Naive thymus-derived CD4-positive, alpha-beta T cell (primary cell): ENCODE data around the gene RRP9. TPM values are rescaled to one million over a fixed set of nuclear protein-coding genes. Genes with fewer than 3 reads are reported as not detected.
A peak's percentile ranks its signal among the peaks of the same experiment; 100 is the strongest.

Source experiments
- ATAC-seq: fragments of 150-1000 bp; cut with Tn5 transposase; 2 replicates; pipeline ENCODE4 v1.10.0; 2021; ENCODE audit warnings: mild to moderate bottlenecking, moderate library complexity
- CTCF ChIA-PET: fragments of 350-600 bp; sonication (Branson Sonifier 250); formaldehyde crosslinking; loops from one replicate; lab custom pipeline; 2021; ENCODE audit warnings: antibody characterized with exemption; lab: Charles Lee
- POLR2A ChIA-PET: fragments of 350-600 bp; sonication (Branson Sonifier 250); formaldehyde crosslinking; loops from one replicate; lab custom pipeline; 2021; ENCODE audit warnings: antibody characterized with exemption, inconsistent platforms; lab: Charles Lee
- DNase-seq, 9 donors: peaks; one replicate each; pipeline versions ENCODE4 v3.0.0 to v3.0.0-alpha.2; 2020 to 2022; ENCODE audit warnings: mixed read lengths in 1 of 9
- H3K27ac ChIP-seq: one replicate; pipeline ENCODE4 v1.7.0; 2013; ENCODE audit warnings: mild to moderate bottlenecking, low read depth, low read length, moderate library complexity
- H3K27me3 ChIP-seq, 2 donors: one replicate each; pipeline ENCODE4 v1.7.0; 2013; ENCODE audit warnings: low read length in 2 of 2, mild to moderate bottlenecking in 2 of 2, moderate library complexity in 2 of 2; ENCODE audit not compliant: control insufficient read depth in 2 of 2, insufficient read depth in 2 of 2
- H3K36me3 ChIP-seq, 3 experiments: 1 replicate in 2 of 3; 2 replicates in 1 of 3; pipeline ENCODE4 v1.7.0; 2013; ENCODE audit warnings: low read length in 3 of 3, mild to moderate bottlenecking in 3 of 3, moderate library complexity in 1 of 3; ENCODE audit not compliant: insufficient read depth in 3 of 3, control insufficient read depth in 2 of 3
- H3K4me1 ChIP-seq, 2 donors: one replicate each; pipeline ENCODE4 v1.7.0; 2013; ENCODE audit warnings: low read length in 2 of 2, mild to moderate bottlenecking in 2 of 2, moderate library complexity in 1 of 2; ENCODE audit not compliant: control insufficient read depth in 2 of 2, insufficient read depth in 2 of 2
- H3K4me3 ChIP-seq: 2 replicates; pipeline ENCODE4 v1.7.0; 2013; ENCODE audit warnings: mild to moderate bottlenecking, low read length
- H3K9me3 ChIP-seq, 3 experiments: 1 replicate in 2 of 3; 2 replicates in 1 of 3; pipeline ENCODE4 v1.7.0; 2013; ENCODE audit warnings: low read length in 3 of 3; ENCODE audit not compliant: control insufficient read depth in 2 of 3
- H3K27ac Mint-ChIP-seq, 9 donors: one replicate each; pipeline ENCODE4 v1.8.0; 2020 to 2022; ENCODE audit warnings: mixed read lengths in 9 of 9, mild to moderate bottlenecking in 8 of 9, moderate library complexity in 5 of 9, inconsistent platforms in 2 of 9
- H3K27me3 Mint-ChIP-seq, 5 donors: one replicate each; pipeline ENCODE4 v1.8.0; 2021 to 2022; ENCODE audit warnings: mixed read lengths in 5 of 5, mild to moderate bottlenecking in 1 of 5
- H3K36me3 Mint-ChIP-seq, 5 donors: one replicate each; pipeline ENCODE4 v1.8.0; 2020 to 2022; ENCODE audit warnings: mixed read lengths in 5 of 5, mild to moderate bottlenecking in 3 of 5, inconsistent platforms in 1 of 5
- H3K4me1 Mint-ChIP-seq, 7 donors: one replicate each; pipeline ENCODE4 v1.8.0; 2020 to 2022; ENCODE audit warnings: mixed read lengths in 7 of 7, mild to moderate bottlenecking in 3 of 7, inconsistent platforms in 1 of 7
- H3K4me3 Mint-ChIP-seq, 10 donors: one replicate each; pipeline ENCODE4 v1.8.0; 2020 to 2022; ENCODE audit warnings: mild to moderate bottlenecking in 10 of 10, mixed read lengths in 10 of 10, moderate library complexity in 6 of 10, inconsistent platforms in 2 of 10
- H3K9me3 Mint-ChIP-seq, 11 donors: one replicate each; pipeline ENCODE4 v1.8.0; 2020 to 2022; ENCODE audit warnings: mixed read lengths in 11 of 11, mild to moderate bottlenecking in 4 of 11, inconsistent platforms in 1 of 11, moderate library complexity in 1 of 11
- intact Hi-C, 2 donors: fragments of 100-400 bp; cut with micrococcal nuclease; formaldehyde crosslinking; loops; one replicate each; pipeline ENCODE4 v1.15.1; 2023
- polyA plus RNA-seq, 2 donors: library from polyadenylated mRNA; unstranded; fragments of 300-500 nt; fragmentation: Illumina TruSeq; gene quantifications; one replicate each; pipeline ENCODE4 v1.2.3, GENCODE V29; 2021
- total RNA-seq, 6 experiments: library from RNA in 5 of 6; stranded (reverse) in 5 of 6; gene quantifications; 1 replicate in 5 of 6; 2 replicates in 1 of 6; pipeline ENCODE4 v1.2.3 and lab custom pipeline; 2021 to 2026

The RRP9 gene
- total and polyA plus RNA-seq, 7 experiments from 2014 or later: 10.2 to 34.2 (median 18.6) TPM

DNA sequence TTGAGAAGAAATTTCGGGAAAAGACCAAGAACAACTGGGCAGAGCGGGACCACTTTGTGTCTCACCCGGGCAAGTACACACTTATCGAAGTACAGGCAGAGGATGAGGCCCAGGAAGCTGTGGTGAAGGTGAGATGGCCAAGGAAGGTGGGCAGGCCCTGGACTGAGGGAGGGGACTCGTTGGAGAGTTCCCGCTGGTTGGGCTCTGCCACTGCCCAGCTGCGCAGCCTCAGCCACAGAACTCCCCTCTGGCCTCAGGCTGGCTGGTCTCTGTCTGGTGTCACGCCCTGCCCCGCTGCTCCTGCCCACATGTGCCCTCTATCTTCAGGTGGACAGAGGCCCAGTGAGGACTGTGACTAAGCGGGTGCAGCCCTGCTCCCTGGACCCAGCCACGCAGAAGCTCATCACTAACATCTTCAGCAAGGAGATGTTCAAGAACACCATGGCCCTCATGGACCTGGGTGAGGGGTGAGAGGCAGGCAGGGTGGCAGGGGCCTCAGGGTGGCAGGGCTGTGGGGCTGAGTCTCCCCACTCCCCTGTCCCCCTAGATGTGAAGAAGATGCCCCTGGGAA is 2.8 kb upstream of the RRP9 start:
- ChIA-PET CTCF (no interaction called here), POLR2A (interaction anchor here (1.4 to 1.5 kb wide), 2 partner anchors 29 to 113 kb away, joined by 3 to 9 read pairs; partner anchors contain the start of gene ABHD14B)
- no peaks in the 10 kb centered on the region for H3K27me3 ChIP-seq
- ATAC-seq: no peak
- Mint-ChIP-seq H3K27ac (peak overlapping the region in 2 of 9 donors; percentile 42 to 45), H3K9me3 (no peaks in the 10 kb centered on the region), H3K4me1 (peaks cover 17 to 34% (median 25%) of the 10 kb centered on the region in 7 donors), H3K36me3 (peaks cover 0 to 6% (median 3%) of the 10 kb centered on the region in 5 donors), H3K27me3 (no peaks in the 10 kb centered on the region), H3K4me3 (peak overlapping the region in 1 of 10 donors; percentile 58)
- peak in 1 of 9 donors; percentile 9 for DNase-seq
- H3K4me1 ChIP-seq: peaks cover 19 to 23% of the 10 kb centered on the region in 2 donors
- intact Hi-C loops: loop anchor here (5.0 kb wide), 2 partner anchors 178 to 272 kb away; partner anchors contain the start of gene TEX264 (in 1 of the 2)
- no peak overlapping the region for H3K4me3 ChIP-seq
- H3K9me3 ChIP-seq: no peaks in the 10 kb centered on the region
- H3K27ac ChIP-seq: no peak overlapping the region
- H3K36me3 ChIP-seq: no peaks in the 10 kb centered on the region

DNA sequence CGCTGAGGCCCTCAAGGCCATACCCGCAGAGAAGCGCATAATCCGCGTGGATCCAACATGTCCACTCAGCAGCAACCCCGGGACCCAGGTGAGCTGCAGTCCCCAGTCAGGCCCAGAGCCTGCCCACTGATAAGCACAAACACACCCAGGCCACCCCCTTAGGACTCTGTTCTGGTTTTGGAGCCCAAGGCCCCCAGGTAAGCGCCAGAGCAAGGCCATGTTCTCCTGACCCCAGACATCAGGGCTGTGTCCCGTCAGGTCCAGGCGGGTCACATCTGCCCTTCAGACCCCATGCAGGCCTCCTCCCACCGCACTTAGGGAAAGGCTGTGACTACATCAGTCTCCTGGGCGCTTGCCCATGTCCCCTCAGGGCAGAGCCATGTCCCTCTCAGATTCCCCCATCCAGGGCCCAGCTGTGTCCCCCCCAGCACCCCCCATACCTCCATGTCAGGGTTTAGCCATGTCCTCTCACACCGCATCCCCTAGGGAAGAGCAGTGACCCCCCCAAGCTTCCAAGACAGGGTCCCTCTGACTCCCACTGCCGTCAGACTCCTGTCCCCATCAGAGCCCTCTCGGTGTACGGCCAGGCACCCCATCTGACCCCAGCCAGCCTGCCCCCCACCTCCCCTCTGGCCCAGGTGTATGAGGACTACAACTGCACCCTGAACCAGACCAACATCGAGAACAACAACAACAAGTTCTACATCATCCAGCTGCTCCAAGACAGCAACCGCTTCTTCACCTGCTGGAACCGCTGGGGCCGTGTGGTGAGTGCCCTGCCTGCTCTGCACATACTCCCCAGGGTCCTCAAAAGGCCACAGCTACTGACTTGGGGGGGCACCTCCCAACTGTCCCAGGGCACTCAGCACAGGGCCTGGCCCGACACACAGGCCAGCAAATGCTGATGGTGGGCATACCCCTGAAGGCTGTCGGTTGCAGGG is 2.0 kb upstream of the RRP9 start:
- Mint-ChIP-seq H3K27me3 (no peaks in the 10 kb centered on the region), H3K4me3 (peak overlapping the region in 4 of 10 donors; percentile 35 to 87 (median 57)), H3K9me3 (no peaks in the 10 kb centered on the region), H3K36me3 (peaks cover 0 to 9% (median 3%) of the 10 kb centered on the region in 5 donors), H3K27ac (peak overlapping the region in 4 of 9 donors; percentile 33 to 92 (median 90)), H3K4me1 (peaks cover 22 to 39% (median 31%) of the 10 kb centered on the region in 7 donors)
- intact Hi-C loops: loop anchor here (2.0 to 5.0 kb wide), 5 partner anchors 179 to 1327 kb away; partner anchors contain the start of genes TEX264 (in 2 of the 2), MAPKAPK3 (in 1 of the 2), NISCH (in 1 of the 2) and TNNC1 (in 1 of the 2)
- Histone ChIP-seq H3K27ac (no peak overlapping the region), H3K4me3 (no peak overlapping the region), H3K27me3 (no peaks in the 10 kb centered on the region), H3K36me3 (peaks cover 0 to 2% (median 0%) of the 10 kb centered on the region in 3 experiments), H3K4me1 (peaks cover 19 to 23% of the 10 kb centered on the region in 2 donors), H3K9me3 (no peaks in the 10 kb centered on the region)
- ChIA-PET CTCF (interaction anchor here (1.5 to 3.6 kb wide), 4 partner anchors 30 to 201 kb away, joined by 4 to 28 read pairs (median 12); partner anchors contain the start of genes ABHD14A and ABHD14B), POLR2A (interaction anchor here (1.0 to 3.1 kb wide), 8 partner anchors 10 to 114 kb away, joined by 3 to 34 read pairs (median 7); partner anchors contain the start of genes ABHD14A, ABHD14B and RPL29)
- DNase-seq: peak in 1 of 9 donors; percentile 8
- ATAC-seq: no peak

DNA sequence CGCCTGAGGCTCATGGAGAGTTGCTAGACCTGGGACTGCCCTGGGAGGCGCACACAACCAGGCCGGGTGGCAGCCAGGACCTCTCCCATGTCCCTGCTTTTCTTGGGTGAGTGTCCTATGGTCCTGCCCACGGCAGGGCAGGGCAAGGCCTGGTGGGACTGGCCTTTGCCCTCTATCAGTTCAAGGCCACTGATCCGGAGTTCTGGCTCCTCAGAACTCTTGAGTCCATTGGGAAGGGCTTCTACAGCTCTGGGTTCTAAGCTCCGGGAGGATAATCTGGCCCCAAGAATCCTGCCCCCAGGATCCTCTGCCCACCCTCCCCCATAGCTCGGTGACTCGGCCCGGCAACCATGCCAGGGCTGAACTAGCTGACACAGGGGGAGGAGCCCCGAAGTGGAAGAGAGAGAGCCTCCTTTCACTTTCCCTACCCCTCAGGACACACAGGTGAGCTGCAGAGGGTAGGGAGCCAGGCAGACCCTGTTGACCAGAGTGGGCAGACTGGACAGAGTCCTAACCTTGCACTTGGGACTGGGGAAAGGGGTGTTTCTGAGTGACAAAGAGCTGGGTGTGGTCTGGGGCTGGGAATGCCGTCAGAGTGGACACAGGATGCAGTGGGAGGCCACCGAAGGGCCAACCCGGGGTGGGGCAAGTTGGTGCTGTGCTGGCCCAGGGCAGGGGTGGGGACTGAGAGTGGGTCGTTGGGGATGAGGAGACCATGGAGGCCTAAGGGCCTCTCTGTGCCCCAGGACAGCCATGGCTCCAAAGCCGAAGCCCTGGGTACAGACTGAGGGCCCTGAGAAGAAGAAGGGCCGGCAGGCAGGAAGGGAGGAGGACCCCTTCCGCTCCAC is 1.1 kb upstream of the RRP9 start:
- Histone ChIP-seq H3K36me3 (peaks cover 0 to 11% (median 0%) of the 10 kb centered on the region in 3 experiments), H3K27me3 (no peaks in the 10 kb centered on the region), H3K27ac (peak overlapping the region; percentile 80), H3K9me3 (no peaks in the 10 kb centered on the region), H3K4me1 (peaks cover 19 to 23% of the 10 kb centered on the region in 2 donors), H3K4me3 (peak overlapping the region; percentile 78)
- H3K36me3 Mint-ChIP-seq: peaks cover 0 to 10% (median 0%) of the 10 kb centered on the region in 5 donors
- no peaks in the 10 kb centered on the region for H3K9me3 Mint-ChIP-seq
- ATAC-seq (no peak), DNase-seq (peak in 7 of 9 donors; percentile 35 to 57 (median 47))
- no peaks in the 10 kb centered on the region for H3K27me3 Mint-ChIP-seq
- intact Hi-C loops: loop anchor here (1.0 to 5.0 kb wide), 17 partner anchors 13 to 1326 kb away; partner anchors contain the start of genes ABHD14B (in 2 of the 2), ALAS1 (in 2 of the 2), DCAF1 (in 2 of the 2) and RPL29 (in 2 of the 2)
- ChIA-PET CTCF (interaction anchor here (0.6 to 3.6 kb wide), 12 partner anchors 31 to 204 kb away, joined by 3 to 28 read pairs (median 4); partner anchors contain the start of genes ABHD14A, ABHD14B and RPL29), POLR2A (interaction anchor here (0.9 to 3.1 kb wide), 12 partner anchors 11 to 277 kb away, joined by 3 to 34 read pairs (median 4); partner anchors contain the start of genes ABHD14A, ABHD14B, PCBP4 and RPL29)
- peaks cover 22 to 40% (median 31%) of the 10 kb centered on the region in 7 donors for H3K4me1 Mint-ChIP-seq
- H3K27ac Mint-ChIP-seq: peak overlapping the region; percentile 78 to 92 (median 89)
- H3K4me3 Mint-ChIP-seq: peak overlapping the region; percentile 72 to 94 (median 90)

DNA sequence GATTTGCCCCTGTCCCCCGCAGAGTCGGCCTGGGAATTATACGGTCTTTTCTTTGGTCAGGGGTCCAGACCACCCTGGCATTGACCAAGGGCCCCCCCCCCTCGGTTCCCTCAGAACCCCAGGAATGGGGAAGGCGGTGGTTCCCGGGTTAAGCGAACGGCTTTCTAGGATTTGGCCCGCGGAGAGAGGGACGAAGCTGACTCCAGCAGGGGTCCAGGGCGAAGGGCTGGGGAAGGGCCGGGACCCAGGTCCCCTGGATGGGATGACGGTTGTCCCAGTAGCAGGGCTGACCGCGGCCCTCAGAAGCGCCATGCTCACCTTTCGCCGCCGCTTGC is 274 bp downstream of the RRP9 start:
- H3K27ac ChIP-seq: peak overlapping the region; percentile 73
- H3K4me3 ChIP-seq: peak overlapping the region; percentile 72
- no peaks in the 10 kb centered on the region for H3K27me3 Mint-ChIP-seq
- H3K27ac Mint-ChIP-seq: peak overlapping the region; percentile 49 to 90 (median 80)
- H3K9me3 ChIP-seq: no peaks in the 10 kb centered on the region
- intact Hi-C loops: loop anchor here (5.0 kb wide), 2 partner anchors 181 to 269 kb away; partner anchors contain the start of gene TEX264 (in 1 of the 2)
- ChIA-PET CTCF (interaction anchor here (0.6 to 3.6 kb wide), 14 partner anchors 33 to 419 kb away, joined by 3 to 28 read pairs (median 4); partner anchors contain the start of genes ABHD14A, ABHD14B and RPL29), POLR2A (interaction anchor here (0.6 to 3.1 kb wide), 8 partner anchors 26 to 799 kb away, joined by 3 to 34 read pairs (median 6); partner anchors contain the start of genes ABHD14A, ABHD14B, PCBP4 and RPL29)
- no peak for ATAC-seq
- DNase-seq: no peak
- H3K27me3 ChIP-seq: no peaks in the 10 kb centered on the region
- peaks cover 0 to 13% (median 3%) of the 10 kb centered on the region in 5 donors for H3K36me3 Mint-ChIP-seq
- peaks cover 19 to 23% of the 10 kb centered on the region in 2 donors for H3K4me1 ChIP-seq
- peak overlapping the region; percentile 72 to 94 (median 90) for H3K4me3 Mint-ChIP-seq
- H3K36me3 ChIP-seq: peaks cover 0 to 25% (median under 1%) of the 10 kb centered on the region in 3 experiments
- H3K4me1 Mint-ChIP-seq: peaks cover 22 to 40% (median 31%) of the 10 kb centered on the region in 7 donors
- no peaks in the 10 kb centered on the region for H3K9me3 Mint-ChIP-seq

DNA sequence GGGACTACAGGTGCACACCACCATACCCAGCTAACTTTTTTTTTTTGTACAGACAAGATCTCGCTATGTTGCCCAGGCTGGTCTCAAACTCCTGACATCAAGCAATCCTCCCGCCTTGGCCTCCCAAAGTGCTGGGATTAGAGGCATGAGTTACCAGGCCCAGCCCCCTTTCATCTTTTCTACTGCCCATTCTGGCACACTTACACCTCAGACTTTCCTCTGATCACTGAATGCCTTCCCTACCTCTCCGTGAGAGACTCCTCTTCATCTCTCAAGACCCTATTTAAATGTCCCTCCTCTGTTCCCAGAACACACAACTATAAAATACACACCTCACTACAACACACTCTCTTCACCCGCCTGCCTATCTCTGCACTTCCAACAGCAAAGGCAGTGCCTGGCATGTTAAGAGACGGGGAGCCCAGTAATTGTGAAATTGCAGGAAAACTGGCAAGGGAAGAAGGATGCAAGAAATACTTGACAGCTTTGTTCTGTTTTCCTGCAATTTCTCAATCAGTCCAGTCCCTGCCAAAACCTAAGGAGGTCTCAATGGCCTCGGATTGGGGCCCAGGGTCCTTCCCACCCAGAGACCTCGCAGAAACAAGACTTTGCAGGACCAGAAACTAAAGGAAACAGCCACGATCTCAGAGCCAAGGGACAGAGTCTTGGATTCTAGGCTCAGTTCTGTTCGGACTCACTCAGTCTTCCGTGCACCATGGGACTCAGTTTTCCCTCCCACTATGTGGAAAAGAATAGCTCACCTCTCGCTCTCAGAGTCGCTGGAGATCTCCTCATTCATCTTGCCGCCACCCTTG is 849 bp downstream of the RRP9 start:
- Mint-ChIP-seq H3K36me3 (peaks cover 0 to 19% (median 5%) of the 10 kb centered on the region in 5 donors), H3K27ac (peak overlapping the region in 8 of 9 donors; percentile 49 to 89 (median 76)), H3K4me1 (peaks cover 22 to 40% (median 31%) of the 10 kb centered on the region in 7 donors), H3K9me3 (no peaks in the 10 kb centered on the region), H3K4me3 (peak overlapping the region; percentile 72 to 94 (median 90)), H3K27me3 (no peaks in the 10 kb centered on the region)
- ChIA-PET CTCF (interaction anchor here (0.6 to 3.6 kb wide), 13 partner anchors 33 to 419 kb away, joined by 3 to 28 read pairs (median 4); partner anchors contain the start of genes ABHD14A, ABHD14B and RPL29), POLR2A (interaction anchor here (0.6 to 3.1 kb wide), 8 partner anchors 26 to 798 kb away, joined by 3 to 34 read pairs (median 6); partner anchors contain the start of genes ABHD14A, ABHD14B, PCBP4 and RPL29)
- Histone ChIP-seq H3K4me1 (peaks cover 19 to 23% of the 10 kb centered on the region in 2 donors), H3K36me3 (peaks cover 0 to 30% (median 6%) of the 10 kb centered on the region in 3 experiments), H3K27ac (peak overlapping the region; percentile 73), H3K9me3 (no peaks in the 10 kb centered on the region), H3K4me3 (peak overlapping the region; percentile 72), H3K27me3 (no peaks in the 10 kb centered on the region)
- DNase-seq: peak in 2 of 9 donors; percentile 8 to 21
- no peak for ATAC-seq
- intact Hi-C loops: loop anchor here (5.0 kb wide), 2 partner anchors 181 to 269 kb away; partner anchors contain the start of gene TEX264 (in 1 of the 2)
